ENCODE measurements around the gene MGAM2.

DNA sequence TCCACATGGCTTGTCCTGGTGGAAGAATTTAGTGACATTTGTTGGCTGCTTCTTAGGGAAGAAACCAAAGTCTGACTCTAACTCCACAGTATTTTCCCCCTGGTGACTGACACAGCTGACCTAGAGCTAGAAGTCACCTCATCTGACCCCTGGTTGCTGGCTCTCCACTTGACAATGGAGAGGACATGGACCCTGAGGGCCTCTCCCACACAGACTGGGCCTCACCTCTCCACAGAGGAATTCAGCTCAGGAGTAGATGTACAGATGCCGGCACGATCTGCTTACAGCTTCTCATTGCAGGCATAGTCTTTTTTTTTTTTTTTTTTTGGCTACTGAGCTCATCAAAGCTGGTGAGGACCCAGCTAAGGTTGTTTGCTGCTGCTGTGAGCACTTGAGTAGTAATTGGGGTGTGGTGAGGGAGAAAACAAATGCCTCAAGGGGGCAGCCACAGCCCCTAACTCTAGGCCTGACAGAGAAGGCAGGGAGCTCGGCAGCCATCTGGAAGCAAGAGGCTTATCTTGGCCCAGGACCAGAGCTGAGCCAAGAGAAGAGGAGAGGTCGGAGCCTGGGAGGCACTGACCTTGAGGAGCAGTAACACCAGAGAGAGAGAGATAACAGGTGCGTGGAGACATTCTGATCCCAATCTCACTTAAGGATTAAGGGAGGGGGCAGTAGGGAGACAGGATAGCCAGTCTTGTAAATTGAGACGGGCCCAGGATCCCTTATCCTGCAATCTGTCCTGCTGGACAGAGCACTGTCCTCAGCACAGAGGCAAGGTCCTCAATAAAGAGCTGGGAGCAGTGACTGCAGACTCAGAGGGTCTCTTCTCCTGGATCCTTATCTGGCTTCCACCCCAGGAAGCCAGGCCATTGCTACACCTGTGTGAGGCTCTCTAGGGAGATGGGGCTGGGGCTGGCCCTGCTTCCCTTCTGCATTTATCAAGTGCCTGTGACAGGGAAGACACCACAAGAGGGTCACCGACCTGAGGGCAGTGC is 136.9 kb downstream of the MGAM2 start:
- TF ChIP-seq, protein P1, sequence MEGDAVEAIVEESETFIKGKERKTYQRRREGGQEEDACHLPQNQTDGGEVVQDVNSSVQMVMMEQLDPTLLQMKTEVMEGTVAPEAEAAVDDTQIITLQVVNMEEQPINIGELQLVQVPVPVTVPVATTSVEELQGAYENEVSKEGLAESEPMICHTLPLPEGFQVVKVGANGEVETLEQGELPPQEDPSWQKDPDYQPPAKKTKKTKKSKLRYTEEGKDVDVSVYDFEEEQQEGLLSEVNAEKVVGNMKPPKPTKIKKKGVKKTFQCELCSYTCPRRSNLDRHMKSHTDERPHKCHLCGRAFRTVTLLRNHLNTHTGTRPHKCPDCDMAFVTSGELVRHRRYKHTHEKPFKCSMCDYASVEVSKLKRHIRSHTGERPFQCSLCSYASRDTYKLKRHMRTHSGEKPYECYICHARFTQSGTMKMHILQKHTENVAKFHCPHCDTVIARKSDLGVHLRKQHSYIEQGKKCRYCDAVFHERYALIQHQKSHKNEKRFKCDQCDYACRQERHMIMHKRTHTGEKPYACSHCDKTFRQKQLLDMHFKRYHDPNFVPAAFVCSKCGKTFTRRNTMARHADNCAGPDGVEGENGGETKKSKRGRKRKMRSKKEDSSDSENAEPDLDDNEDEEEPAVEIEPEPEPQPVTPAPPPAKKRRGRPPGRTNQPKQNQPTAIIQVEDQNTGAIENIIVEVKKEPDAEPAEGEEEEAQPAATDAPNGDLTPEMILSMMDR (IDR thresholded peaks at IDR 0.05): no peak
- no peak for TF ChIP-seq ZFX (IDR thresholded peaks at IDR 0.05; ENCODE audit: borderline replicate concordance)

Data from 22Rv1 (cell line).